ENCODE measurements around the gene CSTF1. TPM values are rescaled to one million over a fixed set of nuclear protein-coding genes. Genes with fewer than 3 reads are reported as not detected.

CSTF1 gene
- polyA plus RNA-seq, 1 of the 3 experiments (the other 2 are of a cell fraction), result 23.4 TPM

- 7% methylated on average over 21 of the region's 41 CpGs for WGBS (ENCODE audit: low lambda C conversion rate)
- Histone ChIP-seq H3K27ac (ENCODE audit: low read depth in 2 of 2, low read length in 1 of 2) (no peak overlapping the region), H3K4me2 (peak overlapping the region; percentile 69), H3F3A (replicated peaks; ENCODE audit: insufficient read depth) (no peaks in the 10 kb centered on the region), H3K79me2 (ENCODE audit: insufficient read depth) (no peaks in the 10 kb centered on the region), H3K9ac (no peak overlapping the region), H3K4me3 (ENCODE audit: low read depth in 2 of 2, low read length in 1 of 2) (peak overlapping the region; percentile 35 to 50), H3K27me3 (ENCODE audit: insufficient read depth) (no peaks in the 10 kb centered on the region; the same call in 1 of the 2 replicates), H3K9me2 (no peaks in the 10 kb centered on the region), H3K36me3 (replicated peaks in 1 of 2; ENCODE audit: control insufficient read depth in 1 of 2, insufficient read depth in 2 of 2, low read length in 1 of 2) (no peaks in the 10 kb centered on the region), H2AFZ (ENCODE audit: low read depth) (peak overlapping the region; percentile 31; the same call in 1 of the 2 replicates), H3K4me1 (ENCODE audit: control insufficient read depth in 1 of 2, insufficient read depth in 2 of 2, low read depth in 1 of 2, low read length in 1 of 2) (peaks cover 0 to 6% of the 10 kb centered on the region in 2 experiments; a peak in 1 of 4 replicates), H4K20me1 (ENCODE audit: insufficient read depth) (no peaks in the 10 kb centered on the region), H3K9me3 (no peaks in the 10 kb centered on the region)
- CTCF ChIA-PET, result interaction anchor here (0.6 to 5.5 kb wide), 51 partner anchors 9 to 1694 kb away, joined by 3 to 36 read pairs (median 4); partner anchors contain the start of genes FAM210B and MC3R
- POLR2A ChIA-PET, result no interaction called here
- TF ChIP-seq RFX5 (IDR thresholded peaks at IDR 0.05; ENCODE audit: low read length), result no peak
- peak; percentile 64 for TF ChIP-seq SMC3 (IDR thresholded peaks at IDR 0.05; ENCODE audit: low read depth, low read length)
- peak; percentile 72 for TF ChIP-seq RAD21 (IDR thresholded peaks at IDR 0.05; ENCODE audit: low read length)
- no peak for TF ChIP-seq TCF12 (IDR thresholded peaks at IDR 0.05)
- peak; percentile 71 for TF ChIP-seq CTCF (IDR thresholded peaks at IDR 0.05)
- peak; percentile 87 for DNase-seq
Observed at GRCh38 chr20:56343861-56344381, 48.5 kb upstream of the CSTF1 start.

- Histone ChIP-seq H2AFZ (ENCODE audit: low read depth) (no peak overlapping the region), H3K9me2 (no peaks in the 10 kb centered on the region), H3K4me2 (no peak overlapping the region), H3K9ac (no peak overlapping the region), H3K27me3 (ENCODE audit: insufficient read depth) (no peaks in the 10 kb centered on the region; the same call in 1 of the 2 replicates), H3F3A (replicated peaks; ENCODE audit: insufficient read depth) (no peaks in the 10 kb centered on the region), H3K4me1 (ENCODE audit: control insufficient read depth in 1 of 2, insufficient read depth in 2 of 2, low read depth in 1 of 2, low read length in 1 of 2) (peaks cover 0 to 6% of the 10 kb centered on the region in 2 experiments; a peak in 1 of 4 replicates), H4K20me1 (ENCODE audit: insufficient read depth) (no peaks in the 10 kb centered on the region), H3K79me2 (ENCODE audit: insufficient read depth) (no peaks in the 10 kb centered on the region), H3K27ac (ENCODE audit: low read depth in 2 of 2, low read length in 1 of 2) (no peak overlapping the region), H3K36me3 (replicated peaks in 1 of 2; ENCODE audit: control insufficient read depth in 1 of 2, insufficient read depth in 2 of 2, low read length in 1 of 2) (no peaks in the 10 kb centered on the region), H3K9me3 (no peaks in the 10 kb centered on the region), H3K4me3 (ENCODE audit: low read depth in 2 of 2, low read length in 1 of 2) (no peak overlapping the region)
- 49% methylated on average over 8 of the region's 8 CpGs for WGBS (ENCODE audit: low lambda C conversion rate)
- DNase-seq, result no peak
- TF ChIP-seq SMC3 (IDR thresholded peaks at IDR 0.05; ENCODE audit: low read depth, low read length) (no peak), MXI1 (IDR thresholded peaks at IDR 0.05; ENCODE audit: low read depth, low read length) (no peak), TCF12 (IDR thresholded peaks at IDR 0.05) (no peak), USF1 (IDR thresholded peaks at IDR 0.05; ENCODE audit: borderline replicate concordance, low read depth) (no peak), RXRA (IDR thresholded peaks at IDR 0.05; ENCODE audit: borderline replicate concordance, low read depth) (no peak)
- ChIA-PET CTCF (interaction anchor here (0.7 to 5.5 kb wide), 5 partner anchors 12 to 1698 kb away, joined by 3 to 36 read pairs (median 4); partner anchors contain the start of genes FAM210B and MC3R), POLR2A (no interaction called here)
Observed at GRCh38 chr20:56345911-56346310, 46.5 kb upstream of the CSTF1 start.
